Measurements from ENCODE around the gene IDH2.

IDH2 gene

DNA sequence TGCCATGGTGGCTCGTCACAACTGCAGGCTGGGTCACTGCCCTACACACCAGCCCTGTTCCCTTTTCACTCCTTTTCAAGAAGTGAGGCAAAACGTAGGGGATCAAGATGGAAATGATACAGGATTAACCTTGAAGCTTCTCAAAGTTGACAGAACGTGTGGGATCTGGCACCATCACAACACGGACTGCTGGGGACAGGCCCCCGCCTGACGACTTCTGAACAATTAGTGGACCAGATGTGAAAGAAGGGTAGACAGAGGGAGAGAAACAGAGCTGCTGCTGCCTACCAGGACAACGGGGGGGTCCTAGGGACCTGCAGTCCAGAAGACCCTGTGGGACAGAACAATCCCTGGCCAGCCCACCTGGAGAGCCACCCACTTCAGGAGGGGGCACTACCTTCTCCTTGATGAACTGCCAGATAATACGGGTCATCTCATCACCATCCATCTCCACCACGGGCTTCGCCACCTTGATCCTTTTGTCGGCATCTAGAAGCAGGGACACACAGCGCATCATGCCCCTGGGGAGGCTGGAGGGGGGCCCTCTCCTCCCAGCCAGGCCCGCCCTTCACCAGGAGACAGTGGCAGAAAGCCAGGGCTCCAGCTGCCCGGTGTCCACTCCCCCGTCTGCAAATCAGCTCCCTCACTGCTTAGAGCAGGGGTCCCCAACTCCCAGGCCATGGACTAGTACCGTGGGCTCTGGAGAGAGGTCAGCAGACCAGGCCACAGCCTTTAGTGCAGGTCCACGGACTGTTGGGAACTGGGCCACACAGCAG, 10.9 kb downstream of the IDH2 start:
- Histone ChIP-seq H3K36me3 (ENCODE audit: control insufficient read depth, low read length) (peaks cover 68% of the 10 kb centered on the region), H4K20me1 (ENCODE audit: control insufficient read depth, insufficient read depth, low read depth, low read length) (no peaks in the 10 kb centered on the region), H3K4me1 (ENCODE audit: control insufficient read depth, low read length) (peaks cover 33% of the 10 kb centered on the region), H3F3A (ENCODE audit: control insufficient read depth, insufficient read depth) (peaks cover 2% of the 10 kb centered on the region), H3K79me2 (ENCODE audit: control insufficient read depth, low read length) (peaks cover 52% of the 10 kb centered on the region), H3K27ac (ENCODE audit: low read depth, low read length) (no peak overlapping the region), H3K4me2 (ENCODE audit: low read length) (no peak overlapping the region), H3K4me3 (ENCODE audit: low read length) (no peak overlapping the region), H3K27me3 (ENCODE audit: control insufficient read depth, low read length) (no peaks in the 10 kb centered on the region), H3K9me3 (ENCODE audit: control insufficient read depth, insufficient read depth, low read length) (no peaks in the 10 kb centered on the region), H3K9me2 (replicated peaks; ENCODE audit: control insufficient read depth, low read length) (no peaks in the 10 kb centered on the region)
- TF ChIP-seq CTCF (IDR thresholded peaks at IDR 0.05; ENCODE audit: low read depth, low read length, poor library complexity, severe bottlenecking) (no peak), EZH2phosphoT487 (IDR thresholded peaks at IDR 0.05; ENCODE audit: borderline replicate concordance, low read length) (no peak)

DNA sequence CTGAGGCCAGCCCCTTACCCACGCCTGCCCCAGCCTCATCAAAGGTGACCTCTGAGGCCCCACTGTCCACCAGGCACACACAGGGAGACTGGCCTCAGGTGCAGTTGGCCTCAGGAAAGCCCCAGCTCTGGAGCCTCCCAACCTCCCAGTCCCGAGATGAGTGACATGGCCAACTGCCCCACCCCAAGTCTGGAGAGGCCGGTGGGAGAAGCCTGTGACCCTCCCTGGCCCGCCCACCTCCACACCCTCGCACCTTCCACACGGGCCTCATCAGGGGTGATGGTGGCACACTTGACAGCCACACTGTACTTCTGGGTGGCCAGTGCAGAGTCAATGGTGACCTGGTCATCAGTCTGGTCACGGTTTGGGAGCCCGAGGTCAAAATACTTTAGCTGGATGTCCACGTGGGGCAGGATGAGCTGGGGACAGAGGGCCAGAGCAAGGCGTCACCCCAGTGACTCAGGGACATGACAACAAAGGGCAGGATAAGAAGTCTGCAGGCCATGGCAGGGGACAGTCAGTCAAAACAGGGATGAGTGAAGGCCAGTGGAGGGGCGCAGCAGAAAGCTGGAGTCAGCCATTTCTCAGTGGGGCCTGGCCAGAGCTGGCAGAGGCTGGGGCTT, 11.9 kb downstream of the IDH2 start:
- no peaks in the 10 kb centered on the region for H3K27me3 ChIP-seq (ENCODE audit: control insufficient read depth, low read length)
- H3K4me1 ChIP-seq (ENCODE audit: control insufficient read depth, low read length), result peaks cover 30% of the 10 kb centered on the region
- no peak overlapping the region for H3K27ac ChIP-seq (ENCODE audit: low read depth, low read length)
- H3K36me3 ChIP-seq (ENCODE audit: control insufficient read depth, low read length), result peaks cover 69% of the 10 kb centered on the region
- H3F3A ChIP-seq (ENCODE audit: control insufficient read depth, insufficient read depth), result no peaks in the 10 kb centered on the region
- no peak overlapping the region for H3K4me2 ChIP-seq (ENCODE audit: low read length)
- no peaks in the 10 kb centered on the region for H4K20me1 ChIP-seq (ENCODE audit: control insufficient read depth, insufficient read depth, low read depth, low read length)
- TF ChIP-seq CTCF (IDR thresholded peaks at IDR 0.05; ENCODE audit: low read depth, low read length, poor library complexity, severe bottlenecking) (no peak), EZH2phosphoT487 (IDR thresholded peaks at IDR 0.05; ENCODE audit: borderline replicate concordance, low read length) (no peak)
- peaks cover 42% of the 10 kb centered on the region for H3K79me2 ChIP-seq (ENCODE audit: control insufficient read depth, low read length)
- H3K9me2 ChIP-seq (replicated peaks; ENCODE audit: control insufficient read depth, low read length), result no peaks in the 10 kb centered on the region
- H3K9me3 ChIP-seq (ENCODE audit: control insufficient read depth, insufficient read depth, low read length), result no peaks in the 10 kb centered on the region
- no peak overlapping the region for H3K4me3 ChIP-seq (ENCODE audit: low read length)

GRCh38 chr15:90087454-90088154, 14.7 kb downstream of the IDH2 start:
- Histone ChIP-seq H3K4me3 (ENCODE audit: low read length) (no peak overlapping the region), H3K9me2 (replicated peaks; ENCODE audit: control insufficient read depth, low read length) (no peaks in the 10 kb centered on the region), H4K20me1 (ENCODE audit: control insufficient read depth, insufficient read depth, low read depth, low read length) (no peaks in the 10 kb centered on the region), H3K9me3 (ENCODE audit: control insufficient read depth, insufficient read depth, low read length) (no peaks in the 10 kb centered on the region), H3K27ac (ENCODE audit: low read depth, low read length) (no peak overlapping the region), H3K36me3 (ENCODE audit: control insufficient read depth, low read length) (peaks cover 78% of the 10 kb centered on the region), H3K79me2 (ENCODE audit: control insufficient read depth, low read length) (peaks cover 15% of the 10 kb centered on the region), H3K4me2 (ENCODE audit: low read length) (no peak overlapping the region), H3F3A (ENCODE audit: control insufficient read depth, insufficient read depth) (peaks cover 14% of the 10 kb centered on the region), H3K27me3 (ENCODE audit: control insufficient read depth, low read length) (no peaks in the 10 kb centered on the region), H3K4me1 (ENCODE audit: control insufficient read depth, low read length) (peaks cover 44% of the 10 kb centered on the region)
- no peak for TF ChIP-seq CTCF (IDR thresholded peaks at IDR 0.05; ENCODE audit: low read depth, low read length, poor library complexity, severe bottlenecking)
- TF ChIP-seq EZH2phosphoT487 (IDR thresholded peaks at IDR 0.05; ENCODE audit: borderline replicate concordance, low read length), result no peak
